Nucleus accumbens (tissue), 56 donors: Measurements from ENCODE around the gene ALDH8A1.

ENCODE experiments used
- DNase-seq, 56 donors: peaks; one replicate each; lab custom pipeline; 2025; lab: John Stamatoyannopoulos, UW

ALDH8A1 gene

DNA sequence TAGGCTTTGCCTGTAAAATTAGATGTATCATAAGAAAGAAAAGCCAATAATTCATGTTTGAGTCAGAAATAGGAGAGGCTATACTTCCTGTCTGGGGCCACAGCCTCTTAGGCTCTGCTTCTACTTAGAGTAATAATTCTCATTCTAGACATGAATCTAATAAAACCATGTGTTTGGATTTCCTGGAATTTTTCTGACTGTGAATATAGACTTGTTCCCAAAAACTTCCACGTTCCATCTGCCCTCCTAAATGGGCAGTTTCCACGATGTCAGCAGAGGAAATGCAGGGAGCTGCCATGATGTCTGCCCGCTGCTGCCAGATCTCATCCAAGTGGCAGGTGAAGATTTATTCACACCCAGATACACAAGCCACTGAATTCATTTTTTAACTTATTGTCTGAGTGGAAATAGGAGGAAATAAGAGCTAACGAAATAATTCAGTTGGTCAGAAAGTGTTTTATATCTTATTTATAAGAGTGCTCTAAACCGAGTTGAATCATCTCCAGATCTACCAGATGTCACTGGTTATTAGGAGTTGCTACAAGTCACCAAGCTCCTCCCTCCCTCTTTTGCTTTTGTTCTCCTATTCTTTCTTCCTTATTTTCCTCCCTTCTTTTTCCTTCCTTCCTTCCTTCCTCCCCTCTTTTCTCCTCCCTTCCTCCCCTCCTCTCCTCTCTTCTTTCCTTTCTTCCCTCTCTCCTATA is 69.3 kb downstream of the ALDH8A1 start:
- no peak for DNase-seq

DNA sequence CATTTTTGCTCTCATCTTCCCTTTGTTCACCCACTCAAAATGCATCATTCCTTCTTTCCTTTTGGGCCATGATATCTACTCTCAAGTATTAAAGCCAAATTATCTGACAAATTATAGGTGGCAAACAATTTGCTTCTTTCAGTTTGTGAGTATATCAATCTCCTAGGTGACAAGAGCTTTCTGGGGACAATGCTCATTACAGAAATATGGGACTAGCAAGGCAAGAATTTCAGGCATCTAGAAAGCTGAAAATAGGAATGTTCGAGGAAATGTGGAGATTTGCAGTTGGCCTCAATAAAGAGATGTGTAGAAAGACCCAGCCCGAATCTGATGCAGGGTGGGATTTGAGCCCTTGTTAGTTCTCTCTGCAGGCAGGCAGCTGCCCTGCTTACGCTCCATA is 71.8 kb downstream of the ALDH8A1 start:
- no peak for DNase-seq

DNA sequence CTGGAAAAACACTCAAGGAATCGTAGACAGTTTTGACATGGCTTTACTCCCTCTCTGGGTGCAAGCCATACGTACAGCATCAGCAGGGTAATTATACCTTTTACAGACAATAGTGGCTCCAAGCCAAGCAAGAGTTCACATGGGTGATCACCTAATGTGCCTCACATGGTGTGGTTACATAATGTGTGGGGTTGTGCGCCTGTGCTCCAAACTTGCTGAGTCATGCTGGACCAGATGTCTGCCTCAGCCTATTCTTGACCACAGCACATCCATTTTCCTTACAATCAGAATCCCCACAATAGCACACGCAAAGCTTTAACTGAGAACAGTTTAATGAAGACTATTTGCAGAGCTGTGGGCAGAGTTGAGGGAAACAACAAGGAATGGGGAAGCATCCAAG is 74.5 kb downstream of the ALDH8A1 start:
- no peak for DNase-seq

- DNase-seq = no peak
Observed at GRCh38 chr6:134873500-134874388, 76.2 kb downstream of the ALDH8A1 start.

DNA sequence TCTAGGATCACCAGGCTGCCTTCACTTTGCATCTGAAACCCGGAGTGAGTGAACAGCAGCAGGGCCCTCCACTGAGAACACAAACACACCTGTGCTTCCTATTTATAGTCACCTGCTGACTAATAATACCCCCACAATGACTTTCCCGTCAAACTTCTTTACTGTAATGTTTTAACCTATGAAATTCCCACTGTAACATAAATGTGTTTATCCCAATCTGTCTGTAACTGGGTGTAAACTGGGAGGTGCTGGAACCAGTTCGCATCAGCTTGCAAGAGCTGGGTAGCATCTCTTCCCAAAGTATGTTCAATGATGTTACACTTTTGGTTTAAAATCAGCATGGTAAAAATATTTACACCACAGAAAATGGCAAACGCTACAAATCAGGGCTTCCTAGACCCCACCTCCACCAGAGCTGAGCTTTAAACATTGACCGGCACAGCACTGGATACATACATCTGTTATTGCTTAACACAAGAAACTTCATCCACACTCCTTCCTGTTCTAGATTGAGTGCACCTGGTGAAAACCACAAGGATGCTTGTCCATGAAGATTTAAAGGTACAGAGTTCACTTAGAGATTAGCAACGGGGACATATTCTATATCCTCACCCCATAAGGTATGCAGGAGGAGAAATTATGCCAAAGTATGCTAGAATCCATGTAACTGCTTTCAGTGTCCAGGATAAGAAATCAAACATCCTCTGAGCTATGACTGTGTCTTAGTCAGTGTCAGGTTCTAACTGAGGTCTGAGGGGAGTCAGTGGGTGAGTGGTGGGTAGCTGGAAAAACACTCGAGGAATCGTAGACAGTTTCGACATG is 79.0 kb downstream of the ALDH8A1 start:
- no peak for DNase-seq

DNA sequence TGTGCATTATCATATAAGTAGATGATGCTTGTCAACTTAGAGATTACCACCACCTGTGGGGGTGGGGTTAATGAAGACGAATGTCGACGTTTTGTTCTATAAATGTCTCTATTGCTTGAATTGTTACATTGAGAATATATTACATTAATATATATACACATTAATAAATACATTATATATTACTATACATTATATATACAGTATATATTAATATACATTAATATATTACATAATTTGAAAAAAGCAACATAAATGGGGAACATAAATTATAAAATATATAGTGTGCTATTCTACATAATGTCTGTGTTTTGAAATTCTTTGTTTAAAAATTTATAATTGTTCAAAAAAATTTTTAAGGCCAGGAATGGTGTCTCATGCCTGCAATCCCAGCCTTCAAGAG is 81.1 kb downstream of the ALDH8A1 start:
- DNase-seq = no peak
